ENCODE measurements around the gene AHCTF1.

The AHCTF1 gene

DNA sequence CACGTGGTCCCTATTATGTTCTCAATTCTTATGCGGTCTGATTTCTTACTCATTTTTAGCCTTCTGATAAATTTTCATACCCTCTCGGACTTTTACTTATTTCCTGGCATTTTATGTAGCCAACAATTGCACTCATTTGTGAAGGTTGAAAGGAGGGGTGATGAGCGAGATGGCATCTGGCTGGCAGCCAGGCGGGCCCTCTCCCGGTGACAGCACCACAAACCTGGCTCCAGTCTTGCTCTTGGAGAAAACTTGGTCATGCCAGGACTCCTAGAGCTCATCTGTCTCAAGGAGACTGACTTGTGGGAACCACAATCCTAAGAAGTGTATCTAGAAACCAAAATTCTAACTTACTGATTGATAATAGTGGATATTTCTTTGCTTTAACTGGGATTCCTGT is 14.6 kb upstream of the AHCTF1 start:
- H3K27me3 ChIP-seq (ENCODE audit: low read depth, low read length): no peaks in the 10 kb centered on the region
- no peaks in the 10 kb centered on the region for H4K20me1 ChIP-seq (ENCODE audit: insufficient read depth, low read length)
- H3K4me1 ChIP-seq (ENCODE audit: low read length): peaks cover 6% of the 10 kb centered on the region
- no peaks in the 10 kb centered on the region for H3K9me3 ChIP-seq (ENCODE audit: insufficient read depth, low read length)
- no peak overlapping the region for H2AFZ ChIP-seq (ENCODE audit: low read depth, low read length)
- H3K9ac ChIP-seq (ENCODE audit: low read length): no peak overlapping the region
- no peak overlapping the region for H3K27ac ChIP-seq (ENCODE audit: low read length)
- H3K36me3 ChIP-seq (replicated peaks; ENCODE audit: low read depth, low read length): peaks cover 19% of the 10 kb centered on the region
- no peak overlapping the region for H3K4me2 ChIP-seq (ENCODE audit: low read length)
- TF ChIP-seq CTCF (IDR thresholded peaks at IDR 0.05; ENCODE audit: low read depth, low read length): no peak
- no peak for TF ChIP-seq EZH2phosphoT487 (IDR thresholded peaks at IDR 0.05; ENCODE audit: low read depth)
- H3K79me2 ChIP-seq (ENCODE audit: low read length): no peaks in the 10 kb centered on the region
- no peak overlapping the region for H3K4me3 ChIP-seq (ENCODE audit: low read length)

DNA sequence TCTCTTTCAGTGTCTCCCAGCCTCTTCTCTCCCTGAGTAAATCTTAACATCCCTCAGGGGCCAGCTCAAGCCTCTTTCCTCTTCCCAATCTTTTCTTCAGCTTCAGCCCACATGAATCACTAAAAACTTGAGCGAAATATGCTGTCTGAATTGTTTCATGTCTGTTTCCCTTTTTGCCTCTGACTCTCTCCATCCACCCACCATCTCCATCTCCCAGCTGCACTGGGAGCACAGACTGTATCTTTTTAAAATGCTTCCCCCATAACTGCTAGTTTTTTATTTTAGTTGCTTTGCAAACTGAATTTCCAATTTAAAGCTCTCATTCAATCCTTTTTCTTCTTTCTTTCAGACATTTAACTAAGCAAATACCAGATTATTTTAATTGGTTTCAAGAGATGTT is 3.0 kb upstream of the AHCTF1 start:
- Histone ChIP-seq H3K36me3 (replicated peaks; ENCODE audit: low read depth, low read length) (no peaks in the 10 kb centered on the region), H4K20me1 (ENCODE audit: insufficient read depth, low read length) (peaks cover 9% of the 10 kb centered on the region), H3K4me1 (ENCODE audit: low read length) (peaks cover 10% of the 10 kb centered on the region), H3K27ac (ENCODE audit: low read length) (no peak overlapping the region), H3K9me3 (ENCODE audit: insufficient read depth, low read length) (no peaks in the 10 kb centered on the region), H3K79me2 (ENCODE audit: low read length) (peaks cover 20% of the 10 kb centered on the region), H3K27me3 (ENCODE audit: low read depth, low read length) (no peaks in the 10 kb centered on the region), H3K4me3 (ENCODE audit: low read length) (no peak overlapping the region), H3K4me2 (ENCODE audit: low read length) (no peak overlapping the region), H2AFZ (ENCODE audit: low read depth, low read length) (no peak overlapping the region), H3K9ac (ENCODE audit: low read length) (no peak overlapping the region)
- TF ChIP-seq EZH2phosphoT487 (IDR thresholded peaks at IDR 0.05; ENCODE audit: low read depth) (no peak), CTCF (IDR thresholded peaks at IDR 0.05; ENCODE audit: low read depth, low read length) (no peak)

DNA sequence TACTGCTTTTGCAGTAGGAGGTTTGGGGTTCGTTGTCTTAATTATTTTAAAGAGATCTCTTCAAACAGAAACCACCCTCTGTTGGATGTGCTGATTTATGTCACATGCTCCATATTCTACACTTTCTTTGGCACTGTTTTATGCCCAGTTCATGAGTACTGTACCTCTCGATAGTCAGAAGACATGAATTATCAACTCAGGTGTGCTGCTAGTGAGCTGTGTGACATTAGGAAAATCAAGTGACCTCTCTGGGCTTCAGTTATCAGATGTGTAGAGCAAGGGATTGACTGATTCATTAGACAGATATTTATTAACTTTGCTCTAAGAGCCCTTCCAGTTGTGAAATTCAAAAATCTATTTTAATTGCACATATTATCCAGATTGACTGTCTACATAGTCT is 2.1 kb upstream of the AHCTF1 start:
- Histone ChIP-seq H2AFZ (ENCODE audit: low read depth, low read length) (no peak overlapping the region), H3K9ac (ENCODE audit: low read length) (no peak overlapping the region), H3K4me2 (ENCODE audit: low read length) (no peak overlapping the region), H3K4me1 (ENCODE audit: low read length) (peaks cover 10% of the 10 kb centered on the region), H3K36me3 (replicated peaks; ENCODE audit: low read depth, low read length) (peaks cover 5% of the 10 kb centered on the region), H3K27ac (ENCODE audit: low read length) (no peak overlapping the region), H4K20me1 (ENCODE audit: insufficient read depth, low read length) (peaks cover 13% of the 10 kb centered on the region), H3K79me2 (ENCODE audit: low read length) (peaks cover 29% of the 10 kb centered on the region), H3K27me3 (ENCODE audit: low read depth, low read length) (no peaks in the 10 kb centered on the region), H3K4me3 (ENCODE audit: low read length) (no peak overlapping the region), H3K9me3 (ENCODE audit: insufficient read depth, low read length) (no peaks in the 10 kb centered on the region)
- TF ChIP-seq EZH2phosphoT487 (IDR thresholded peaks at IDR 0.05; ENCODE audit: low read depth) (no peak), CTCF (IDR thresholded peaks at IDR 0.05; ENCODE audit: low read depth, low read length) (no peak)

DNA sequence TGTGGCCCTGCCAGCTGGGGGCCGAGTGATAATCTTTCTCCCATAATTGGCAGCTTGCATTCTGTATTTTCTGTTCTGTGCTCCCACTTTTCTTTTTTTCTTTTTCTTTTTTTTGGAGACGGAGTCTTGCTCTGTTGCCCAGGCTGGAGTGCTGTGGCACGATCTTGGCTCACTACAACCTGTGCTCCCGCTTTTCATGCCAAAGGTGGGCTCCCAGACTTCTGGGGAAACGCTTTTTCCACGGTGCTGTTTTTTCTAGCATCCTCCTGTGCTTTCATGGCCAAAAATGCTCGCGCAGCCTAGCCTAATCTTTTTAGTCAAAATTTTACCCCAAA is 585 bp upstream of the AHCTF1 start:
- no peaks in the 10 kb centered on the region for H3K27me3 ChIP-seq (ENCODE audit: low read depth, low read length)
- no peak overlapping the region for H3K27ac ChIP-seq (ENCODE audit: low read length)
- H3K36me3 ChIP-seq (replicated peaks; ENCODE audit: low read depth, low read length): peaks cover 16% of the 10 kb centered on the region

More for the DNA sequence above, 585 bp upstream of the AHCTF1 start:
- peak overlapping the region; percentile 91 for H3K4me2 ChIP-seq (ENCODE audit: low read length)
- H3K4me3 ChIP-seq (ENCODE audit: low read length): peak overlapping the region; percentile 87
- TF ChIP-seq CTCF (IDR thresholded peaks at IDR 0.05; ENCODE audit: low read depth, low read length) (no peak), EZH2phosphoT487 (IDR thresholded peaks at IDR 0.05; ENCODE audit: low read depth) (no peak)
- H4K20me1 ChIP-seq (ENCODE audit: insufficient read depth, low read length): peaks cover 14% of the 10 kb centered on the region
- peak overlapping the region; percentile 88 for H2AFZ ChIP-seq (ENCODE audit: low read depth, low read length)
- peaks cover 10% of the 10 kb centered on the region for H3K4me1 ChIP-seq (ENCODE audit: low read length)
- H3K79me2 ChIP-seq (ENCODE audit: low read length): peaks cover 45% of the 10 kb centered on the region
- peak overlapping the region; percentile 95 for H3K9ac ChIP-seq (ENCODE audit: low read length)
- no peaks in the 10 kb centered on the region for H3K9me3 ChIP-seq (ENCODE audit: insufficient read depth, low read length)

Measured in OCI-LY3 (cell line).